Measurements from ENCODE around the gene EVA1C. TPM values are rescaled to one million over a fixed set of nuclear protein-coding genes. Genes with fewer than 3 reads are reported as not detected.
"Not testable (repeated sequence)": the region's sequence is repeated elsewhere in the genome, so short reads cannot be mapped to it uniquely, and the experiment has no call there.

EVA1C gene
- total and polyA plus RNA-seq, 2 experiments from 2014 or later = 2.2 to 3.4 TPM

DNA sequence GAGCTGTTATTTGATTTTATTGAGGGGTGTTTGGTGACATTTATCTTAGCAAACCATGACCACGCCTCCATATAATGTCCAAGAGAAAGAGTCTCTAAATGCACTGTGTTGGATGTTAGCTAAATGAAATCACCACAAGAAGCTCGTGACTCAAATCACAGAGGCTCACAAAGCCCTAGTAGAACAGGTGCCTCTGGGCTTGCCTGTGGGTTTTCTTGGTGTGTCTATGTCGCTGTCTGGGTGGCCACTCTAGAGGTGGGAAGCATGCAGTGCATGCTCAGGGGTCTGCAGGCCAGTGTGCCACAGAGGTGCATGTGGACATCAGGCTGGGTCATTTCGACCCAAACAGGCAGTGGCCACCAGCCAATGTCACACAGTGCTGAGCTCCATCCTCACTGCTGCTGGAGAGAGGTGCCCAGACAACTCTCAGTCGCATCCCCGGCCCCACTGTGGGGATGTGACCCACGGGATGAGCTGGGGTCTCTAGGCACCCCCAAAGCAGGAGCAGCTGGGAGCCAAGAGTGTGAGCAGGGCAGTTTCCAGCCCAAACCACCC, 94.0 kb downstream of the EVA1C start:
- H3K4me1 ChIP-seq (ENCODE audit: insufficient read depth); H3K4me2 ChIP-seq; H3K9me2 ChIP-seq (replicated peaks; ENCODE audit: insufficient read depth); H3K4me3 ChIP-seq; DNase-seq (ENCODE audit: low spot score); H3K9me3 ChIP-seq (ENCODE audit: low read depth); H3K27ac ChIP-seq; H3K79me2 ChIP-seq; H2AFZ ChIP-seq; H3K36me3 ChIP-seq (replicated peaks; ENCODE audit: insufficient read depth, low read depth); H4K20me1 ChIP-seq (ENCODE audit: insufficient read depth, poor library complexity, severe bottlenecking); H3K27me3 ChIP-seq: not testable (repeated sequence)
- 88% methylated on average over 7 of the region's 7 CpGs for WGBS (ENCODE audit: low lambda C conversion rate, missing lambda C conversion rate)

DNA sequence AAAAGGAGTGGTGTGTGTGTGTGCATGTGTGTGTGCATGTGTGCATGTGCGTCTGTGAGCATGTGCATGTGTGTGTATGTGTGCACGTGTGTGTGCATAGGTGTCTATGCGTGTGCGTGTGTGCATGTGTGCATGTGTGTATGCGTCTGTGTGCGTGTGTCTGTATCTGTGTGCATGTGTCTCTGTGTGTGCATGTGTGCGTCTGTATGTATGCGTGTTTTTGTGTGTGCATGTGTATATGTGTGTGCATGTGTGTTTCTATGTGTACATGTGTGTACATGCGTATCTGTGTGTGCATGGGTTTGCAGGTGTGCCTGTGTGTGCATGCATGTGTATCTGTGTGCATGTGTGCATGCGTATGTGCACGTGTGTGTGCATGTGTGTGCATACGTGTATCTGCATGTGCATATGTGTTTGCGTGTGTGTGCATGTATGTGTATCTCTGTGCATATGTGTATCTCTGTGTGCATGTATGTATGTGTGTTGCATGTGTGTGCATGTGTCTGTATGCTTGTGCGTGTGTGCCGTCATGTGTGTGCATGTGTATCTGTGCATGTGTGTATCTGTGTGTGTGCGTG, 94.9 kb downstream of the EVA1C start:
- DNase-seq (ENCODE audit: low spot score) = no peak
- Histone ChIP-seq H3K9me3 (ENCODE audit: low read depth) (no peaks in the 10 kb centered on the region), H3K9me2 (replicated peaks; ENCODE audit: insufficient read depth) (no peaks in the 10 kb centered on the region), H3K4me3 (no peak overlapping the region), H3K4me2 (no peak overlapping the region), H3K27me3 (no peaks in the 10 kb centered on the region), H3K4me1 (ENCODE audit: insufficient read depth) (no peaks in the 10 kb centered on the region), H2AFZ (no peak overlapping the region), H3K27ac (no peak overlapping the region), H3K79me2 (no peaks in the 10 kb centered on the region), H4K20me1 (ENCODE audit: insufficient read depth, poor library complexity, severe bottlenecking) (no peaks in the 10 kb centered on the region), H3K36me3 (replicated peaks; ENCODE audit: insufficient read depth, low read depth) (no peaks in the 10 kb centered on the region)
- TF ChIP-seq EZH2phosphoT487 (IDR thresholded peaks at IDR 0.05; ENCODE audit: low read depth, severe bottlenecking, unreplicated experiment) (no peak), CTCF (IDR thresholded peaks at IDR 0.05; ENCODE audit: poor library complexity) (no peak), EZH2 (IDR thresholded peaks at IDR 0.05; ENCODE audit: borderline replicate concordance) (no peak)
- WGBS (ENCODE audit: low lambda C conversion rate, missing lambda C conversion rate) = 88% methylated on average over 16 of the region's 16 CpGs

DNA sequence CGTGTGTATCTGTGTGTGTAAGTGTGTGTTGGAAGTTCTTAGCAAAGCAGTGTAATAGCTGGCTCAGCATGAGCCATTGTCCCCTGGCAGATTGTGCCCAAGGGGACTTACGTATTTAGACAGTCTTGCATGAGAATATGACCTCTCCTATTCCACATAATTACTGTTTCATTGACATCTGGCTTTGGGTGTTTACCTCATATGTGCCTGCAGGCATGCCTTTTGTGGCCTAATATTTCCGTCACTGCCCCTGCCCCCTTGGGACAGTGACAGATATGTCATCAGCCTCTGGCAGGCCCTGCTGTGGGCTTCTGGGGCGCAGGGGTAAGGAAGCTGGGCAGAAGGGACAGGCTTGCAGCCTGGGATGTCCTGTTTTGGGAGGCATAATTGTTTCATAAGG, 95.5 kb downstream of the EVA1C start:
- H3K27me3 ChIP-seq; H3K4me1 ChIP-seq (ENCODE audit: insufficient read depth); H2AFZ ChIP-seq; DNase-seq (ENCODE audit: low spot score); H3K9me3 ChIP-seq (ENCODE audit: low read depth); H3K4me2 ChIP-seq; H3K4me3 ChIP-seq; H3K79me2 ChIP-seq; H3K9me2 ChIP-seq (replicated peaks; ENCODE audit: insufficient read depth); H3K27ac ChIP-seq; H4K20me1 ChIP-seq (ENCODE audit: insufficient read depth, poor library complexity, severe bottlenecking); H3K36me3 ChIP-seq (replicated peaks; ENCODE audit: insufficient read depth, low read depth): not testable (repeated sequence)
- 82% methylated on average over 4 of the region's 4 CpGs for WGBS (ENCODE audit: low lambda C conversion rate, missing lambda C conversion rate)

GRCh38 chr21:32508558-32508957, 96.1 kb downstream of the EVA1C start:
- Histone ChIP-seq H3K4me3 (no peak overlapping the region), H3K9me3 (ENCODE audit: low read depth) (no peaks in the 10 kb centered on the region), H3K9me2 (replicated peaks; ENCODE audit: insufficient read depth) (no peaks in the 10 kb centered on the region), H4K20me1 (ENCODE audit: insufficient read depth, poor library complexity, severe bottlenecking) (no peaks in the 10 kb centered on the region), H3K79me2 (no peaks in the 10 kb centered on the region), H3K27me3 (no peaks in the 10 kb centered on the region), H3K4me1 (ENCODE audit: insufficient read depth) (no peaks in the 10 kb centered on the region), H3K4me2 (no peak overlapping the region), H3K36me3 (replicated peaks; ENCODE audit: insufficient read depth, low read depth) (no peaks in the 10 kb centered on the region), H3K27ac (no peak overlapping the region), H2AFZ (no peak overlapping the region)
- TF ChIP-seq EZH2 (IDR thresholded peaks at IDR 0.05; ENCODE audit: borderline replicate concordance) (no peak), CTCF (IDR thresholded peaks at IDR 0.05; ENCODE audit: poor library complexity) (no peak), EZH2phosphoT487 (IDR thresholded peaks at IDR 0.05; ENCODE audit: low read depth, severe bottlenecking, unreplicated experiment) (no peak)
- WGBS (ENCODE audit: low lambda C conversion rate, missing lambda C conversion rate) = 89% methylated on average over 9 of the region's 9 CpGs
- DNase-seq (ENCODE audit: low spot score) = no peak

DNA sequence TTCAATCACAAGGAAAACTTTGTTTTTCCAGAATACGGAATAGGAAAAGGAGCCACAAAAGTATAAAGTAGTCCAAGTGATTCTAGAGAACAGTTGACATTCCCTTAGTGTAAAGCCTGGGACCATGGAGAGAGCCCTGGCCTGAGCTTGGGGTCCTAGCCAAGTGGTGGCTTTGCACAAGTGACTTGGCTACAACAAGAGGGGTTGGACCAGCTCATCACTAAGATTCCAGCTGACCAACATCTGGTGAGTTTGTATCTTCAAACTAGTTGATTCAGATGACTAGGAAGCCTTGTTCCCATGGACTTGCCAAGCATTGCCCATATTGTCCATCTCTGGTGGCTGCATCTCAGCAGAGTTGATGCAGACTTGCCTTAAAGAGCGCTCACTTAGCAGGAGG, 96.5 kb downstream of the EVA1C start:
- not testable (repeated sequence) for H3K4me3 ChIP-seq; DNase-seq (ENCODE audit: low spot score); H3K36me3 ChIP-seq (replicated peaks; ENCODE audit: insufficient read depth, low read depth); H3K79me2 ChIP-seq; H3K27me3 ChIP-seq; H2AFZ ChIP-seq; H3K27ac ChIP-seq; H3K9me3 ChIP-seq (ENCODE audit: low read depth); H3K4me1 ChIP-seq (ENCODE audit: insufficient read depth); H3K4me2 ChIP-seq; H4K20me1 ChIP-seq (ENCODE audit: insufficient read depth, poor library complexity, severe bottlenecking); H3K9me2 ChIP-seq (replicated peaks; ENCODE audit: insufficient read depth)
- 100% methylated on average over 2 of the region's 2 CpGs for WGBS (ENCODE audit: low lambda C conversion rate, missing lambda C conversion rate)
